ENCODE data around the gene IL1A.

IL1A gene

GRCh38 chr2:112792419-112792818 is 8.1 kb upstream of the IL1A start:
- DNase-seq = peak; percentile 56

- DNase-seq = no peak
These were observed 7.5 kb upstream of the IL1A start for GRCh38 chr2:112791693-112792230.

GRCh38 chr2:112791019-112791418 is 6.7 kb upstream of the IL1A start:
- no peak for DNase-seq

- DNase-seq = no peak
These were observed 6.0 kb upstream of the IL1A start for GRCh38 chr2:112790305-112790704.

GRCh38 chr2:112789186-112789585 is 4.9 kb upstream of the IL1A start:
- DNase-seq = no peak

- DNase-seq = no peak
These were observed 4.4 kb upstream of the IL1A start for GRCh38 chr2:112788653-112789052.

GRCh38 chr2:112787729-112788393 is 3.6 kb upstream of the IL1A start:
- DNase-seq = no peak

- no peak for DNase-seq
These were observed 3.0 kb upstream of the IL1A start for GRCh38 chr2:112787294-112787693.

- DNase-seq = no peak
These were observed 1.0 kb downstream of the IL1A start for GRCh38 chr2:112783187-112783714.

- no peak for DNase-seq
These were observed 2.0 kb downstream of the IL1A start for GRCh38 chr2:112782234-112782799.

- DNase-seq = no peak
These were observed 4.7 kb downstream of the IL1A start for GRCh38 chr2:112779598-112779997.

- no peak for DNase-seq
These were observed 7.3 kb downstream of the IL1A start for GRCh38 chr2:112777036-112777435.

- DNase-seq = no peak
These were observed 8.2 kb downstream of the IL1A start for GRCh38 chr2:112776113-112776512.

- no peak for DNase-seq
These were observed 9.6 kb downstream of the IL1A start for GRCh38 chr2:112774536-112775285.

GRCh38 chr2:112773556-112773955 is 10.7 kb downstream of the IL1A start:
- no peak for DNase-seq

- DNase-seq = no peak
These were observed 11.3 kb downstream of the IL1A start for GRCh38 chr2:112772911-112773475.

- DNase-seq = no peak
These were observed 12.0 kb downstream of the IL1A start for GRCh38 chr2:112772322-112772721.

GRCh38 chr2:112768432-112768831 is 15.9 kb downstream of the IL1A start:
- no peak for DNase-seq

- no peak for DNase-seq
These were observed 16.5 kb downstream of the IL1A start for GRCh38 chr2:112767693-112768330.

GRCh38 chr2:112765251-112765650 is 19.0 kb downstream of the IL1A start:
- DNase-seq = no peak

GRCh38 chr2:112764071-112765044 is 19.9 kb downstream of the IL1A start, which contains the start of gene CKAP2L:
CKAP2L (minus strand) TSS chr2:112764609; CDS start chr2:112764598, 11 bp downstream.
- DNase-seq = peak; percentile 97

All from NCI-H69 (cell line).